NT2/D1 (cell line): ENCODE results near the gene RPL12.

Experiments
- DNase-seq: peaks from one replicate; pipeline ENCODE4 v3.0.0-alpha.2; 2011; ENCODE audit warnings: low read depth, low spot score
- H3K27me3 ChIP-seq: 2 replicates; pipeline ENCODE4 v1.6.0; 2011; ENCODE audit warnings: mild to moderate bottlenecking; ENCODE audit not compliant: insufficient read length, insufficient read depth
- H3K36me3 ChIP-seq: 2 replicates; pipeline ENCODE4 v1.6.1; 2011; ENCODE audit warnings: mild to moderate bottlenecking, low read length, mixed read lengths; ENCODE audit not compliant: insufficient read depth, insufficient read length
- H3K4me1 ChIP-seq: 2 replicates; pipeline ENCODE4 v1.5.1; 2011; ENCODE audit not compliant: insufficient read depth, insufficient read length
- H3K4me3 ChIP-seq: 2 replicates; pipeline ENCODE4 v1.5.1; 2011; ENCODE audit warnings: low read depth; ENCODE audit not compliant: insufficient read length
- H3K9ac ChIP-seq: 2 replicates; pipeline ENCODE4 v1.6.0; 2011; ENCODE audit warnings: low read depth; ENCODE audit not compliant: insufficient read length
- H3K9me3 ChIP-seq: 2 replicates; pipeline ENCODE4 v1.5.1; 2011; ENCODE audit warnings: mild to moderate bottlenecking, low read length; ENCODE audit not compliant: insufficient read depth
- SUZ12 ChIP-seq: IDR thresholded peaks from 2 replicates; pipeline ENCODE4 v1.6.1; 2011; ENCODE audit not compliant: insufficient read length, insufficient read depth; ENCODE audit errors: extremely low read depth
- YY1 ChIP-seq: IDR thresholded peaks from 2 replicates; pipeline ENCODE4 v1.6.1; 2011; ENCODE audit not compliant: insufficient read length, insufficient read depth
- ZNF274 ChIP-seq: IDR thresholded peaks from 2 replicates; pipeline ENCODE4 v1.6.1; 2011; ENCODE audit warnings: mild to moderate bottlenecking, low read depth, low read length

RPL12 gene

GRCh38 chr9:127422133-127422782 lies 28.9 kb downstream of the RPL12 start:
- no peak for DNase-seq
- peak overlapping the region; percentile 91 for H3K4me3 ChIP-seq
- no peak for TF ChIP-seq SUZ12
- no peak for TF ChIP-seq ZNF274
- H3K9ac ChIP-seq, result peak overlapping the region; percentile 95
- H3K36me3 ChIP-seq, result peaks cover 17% of the 10 kb centered on the region
- H3K4me1 ChIP-seq, result peaks cover 13% of the 10 kb centered on the region
- no peaks in the 10 kb centered on the region for H3K9me3 ChIP-seq
- H3K27me3 ChIP-seq, result no peaks in the 10 kb centered on the region

GRCh38 chr9:127421057-127421456 lies 30.1 kb downstream of the RPL12 start:
- Histone ChIP-seq H3K9me3 (no peaks in the 10 kb centered on the region), H3K4me3 (no peak overlapping the region), H3K36me3 (peaks cover 10% of the 10 kb centered on the region), H3K27me3 (no peaks in the 10 kb centered on the region), H3K9ac (no peak overlapping the region), H3K4me1 (peaks cover 13% of the 10 kb centered on the region)
- no peak for DNase-seq
- TF ChIP-seq YY1, result no peak
- TF ChIP-seq SUZ12, result no peak
- no peak for TF ChIP-seq ZNF274

- no peak for DNase-seq
- Histone ChIP-seq H3K4me3 (no peak overlapping the region), H3K4me1 (peaks cover 13% of the 10 kb centered on the region), H3K9ac (no peak overlapping the region), H3K27me3 (no peaks in the 10 kb centered on the region), H3K36me3 (peaks cover 10% of the 10 kb centered on the region), H3K9me3 (no peaks in the 10 kb centered on the region)
- no peak for TF ChIP-seq ZNF274
- no peak for TF ChIP-seq YY1
- no peak for TF ChIP-seq SUZ12
Observed at GRCh38 chr9:127419348-127419747, 31.9 kb downstream of the RPL12 start.

GRCh38 chr9:127418037-127418471 lies 33.2 kb downstream of the RPL12 start:
- Histone ChIP-seq H3K9ac (no peak overlapping the region), H3K4me3 (no peak overlapping the region), H3K9me3 (no peaks in the 10 kb centered on the region), H3K36me3 (peaks cover 10% of the 10 kb centered on the region), H3K4me1 (peaks cover 13% of the 10 kb centered on the region), H3K27me3 (no peaks in the 10 kb centered on the region)
- DNase-seq, result peak; percentile 62
- TF ChIP-seq YY1 (no peak), SUZ12 (no peak)

- H3K4me3 ChIP-seq, result no peak overlapping the region
- peaks cover 7% of the 10 kb centered on the region for H3K4me1 ChIP-seq
- no peaks in the 10 kb centered on the region for H3K27me3 ChIP-seq
- no peak for TF ChIP-seq YY1
- no peak for TF ChIP-seq SUZ12
- H3K9me3 ChIP-seq, result no peaks in the 10 kb centered on the region
- no peak for DNase-seq
- peaks cover 12% of the 10 kb centered on the region for H3K36me3 ChIP-seq
- no peak overlapping the region for H3K9ac ChIP-seq
Observed at GRCh38 chr9:127417131-127418036, 33.8 kb downstream of the RPL12 start.

- DNase-seq, result no peak
- no peaks in the 10 kb centered on the region for H3K27me3 ChIP-seq
- H3K36me3 ChIP-seq, result peaks cover 24% of the 10 kb centered on the region
- H3K4me3 ChIP-seq, result no peak overlapping the region
- H3K9ac ChIP-seq, result no peak overlapping the region
- H3K4me1 ChIP-seq, result peaks cover 7% of the 10 kb centered on the region
- TF ChIP-seq YY1 (no peak), SUZ12 (no peak), ZNF274 (no peak)
- no peaks in the 10 kb centered on the region for H3K9me3 ChIP-seq
Observed at GRCh38 chr9:127415657-127416056, 35.5 kb downstream of the RPL12 start.

- H3K27me3 ChIP-seq, result no peaks in the 10 kb centered on the region
- no peak for DNase-seq
- no peak overlapping the region for H3K9ac ChIP-seq
- no peak overlapping the region for H3K4me3 ChIP-seq
- peaks cover 25% of the 10 kb centered on the region for H3K36me3 ChIP-seq
- no peaks in the 10 kb centered on the region for H3K9me3 ChIP-seq
- TF ChIP-seq SUZ12, result no peak
- no peak for TF ChIP-seq ZNF274
- no peak for TF ChIP-seq YY1
- H3K4me1 ChIP-seq, result peaks cover 7% of the 10 kb centered on the region
Observed at GRCh38 chr9:127415141-127415540, 36.1 kb downstream of the RPL12 start.
